Measurements from ENCODE around the gene KIAA0930.

- TF ChIP-seq CTCF (IDR thresholded peaks at IDR 0.05) (no peak), POLR2A (IDR thresholded peaks at IDR 0.05) (no peak)
Measured at GRCh38 chr22:45195616-45196015, 45.1 kb downstream of the KIAA0930 start.

All from uterus (tissue), 2 donors.